Transverse colon (tissue), 4 donors: ENCODE results near the gene S100A14. TPM values are rescaled to one million over a fixed set of nuclear protein-coding genes. Genes with fewer than 3 reads are reported as not detected.
"Not testable (repeated sequence)": the region's sequence is repeated elsewhere in the genome, so short reads cannot be mapped to it uniquely, and the experiment has no call there.

ENCODE experiments used
- DNase-seq: peaks from one replicate; pipeline ENCODE4 v3.0.0-alpha.2; 2019
- H3K27ac ChIP-seq, 4 donors: fragments of 200-600 bp; sonication (generic); 2 replicates each; pipeline ENCODE4 v1.5.1; 2016 to 2018; ENCODE audit warnings: inconsistent platforms in 4 of 4
- H3K27me3 ChIP-seq: fragments of 200-600 bp; sonication (generic); 2 replicates; pipeline ENCODE4 v1.5.1; 2017; ENCODE audit warnings: inconsistent platforms
- H3K36me3 ChIP-seq, 4 donors: fragments of 200-600 bp; sonication (generic); 2 replicates each; pipeline ENCODE4 v1.5.1; 2017 to 2019; ENCODE audit warnings: inconsistent platforms in 4 of 4
- H3K4me1 ChIP-seq, 4 donors: fragments of 200-600 bp; sonication (generic); 2 replicates each; pipeline ENCODE4 v1.5.1; 2017 to 2020; ENCODE audit warnings: inconsistent platforms in 4 of 4
- H3K4me3 ChIP-seq, 4 donors: fragments of 200-600 bp; sonication (generic); 1 replicate in 1 of 4; 2 replicates in 3 of 4; pipeline versions ENCODE4 v1.5.1 to v1.6.1; 2017 to 2019; ENCODE audit warnings: inconsistent platforms in 4 of 4
- H3K9me3 ChIP-seq, 2 donors: fragments of 200-600 bp; sonication (generic); 2 replicates each; pipeline ENCODE4 v1.5.1; 2017 to 2019; ENCODE audit warnings: inconsistent platforms in 2 of 2
- CTCF ChIP-seq, 5 experiments: fragments of 200-600 bp in 3 of 5; fragments of 450-650 bp in 2 of 5; sonication (generic) in 3 of 5; IDR thresholded peaks; 1 replicate in 2 of 5; 2 replicates in 3 of 5; pipeline ENCODE4 v1.5.1; 2016 to 2017; ENCODE audit warnings: antibody characterized with exemption in 5 of 5, inconsistent platforms in 3 of 5, mild to moderate bottlenecking in 2 of 5, moderate library complexity in 1 of 5
- EP300 ChIP-seq: sonication (generic); formaldehyde crosslinking; IDR thresholded peaks from one replicate; pipeline ENCODE4 v1.6.1; 2017; ENCODE audit warnings: antibody characterized with exemption, low read depth
- POLR2A ChIP-seq: fragments of 450-650 bp; IDR thresholded peaks from one replicate; pipeline ENCODE4 v1.6.1; 2016; ENCODE audit warnings: antibody characterized with exemption, mild to moderate bottlenecking, moderate library complexity
- POLR2AphosphoS5 ChIP-seq, 3 donors: sonication (generic); formaldehyde crosslinking; IDR thresholded peaks; one replicate each; pipeline ENCODE4 v1.6.1; 2016; ENCODE audit warnings: antibody characterized with exemption in 3 of 3
- WGBS, 2 donors: methylation state at CpG; one replicate each; pipeline ENCODE4 v1.1.5; 2018; ENCODE audit warnings: low coverage in 1 of 2; 5-methylcytosine and 5-hydroxymethylcytosine counted together
- in situ Hi-C, 4 donors: fragments of 200-750 bp; cut with MboI; loops; one replicate each; pipeline versions ENCODE4 v1.15.0 to v1.15.1; 2017; ENCODE audit warnings: low sequenced_read_pairs in 3 of 4, low pct_ligation_motif_present in 1 of 4, low pct_unique_long_range_greater_than_20kb in 1 of 4
- intact Hi-C: fragments of 100-400 bp; cut with DNase I; formaldehyde crosslinking; loops from one replicate; pipeline ENCODE4 v1.15.1; 2023; ENCODE audit warnings: low total_unique reads
- total RNA-seq, 4 donors: library from RNA; depleted of rRNA; stranded (reverse); fragments of >200 nt; gene quantifications; one replicate each; pipeline ENCODE4 v1.1.0, GENCODE V29; 2016

The S100A14 gene
- total RNA-seq, 4 donors from 2014 or later, result 134 to 514 (median 437) TPM

DNA sequence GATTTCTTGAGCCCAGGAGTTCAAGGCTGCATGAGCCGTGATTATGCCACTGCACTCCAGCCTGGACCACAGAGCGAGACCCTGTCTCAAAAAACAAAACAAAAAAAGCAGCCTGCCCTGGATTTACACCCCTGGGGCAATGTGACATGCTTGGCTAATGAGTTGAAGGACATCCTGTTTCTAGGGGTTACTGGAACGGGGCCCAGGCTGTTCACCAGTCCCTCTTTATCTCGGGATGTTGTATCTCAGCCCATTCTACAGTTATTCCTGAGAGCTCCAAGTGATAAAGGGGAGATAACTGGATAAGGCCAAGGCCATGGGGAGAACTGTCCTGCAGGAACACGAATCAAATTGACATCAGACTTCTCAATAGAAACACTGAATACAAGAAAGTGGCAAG is 28.8 kb downstream of the S100A14 start:
- no peaks in the 10 kb centered on the region for H3K27me3 ChIP-seq
- TF ChIP-seq CTCF (IDR thresholded peaks at IDR 0.05), result no peak
- no peak for TF ChIP-seq EP300
- TF ChIP-seq POLR2AphosphoS5 (IDR thresholded peaks at IDR 0.05), result no peak
- no peak for TF ChIP-seq POLR2A
- H3K4me3 ChIP-seq, result no peak overlapping the region
- in situ Hi-C loops, result loop anchor here in 1 of 4 donors (25.0 kb wide), 1 partner anchor 225 kb away; the partner anchor contains the start of gene S100A9
- H3K4me1 ChIP-seq, result no peaks in the 10 kb centered on the region
- intact Hi-C loops, result no loop called here
- H3K27ac ChIP-seq, result no peak overlapping the region
- no peak for DNase-seq
- H3K36me3 ChIP-seq, result no peaks in the 10 kb centered on the region
- no peaks in the 10 kb centered on the region for H3K9me3 ChIP-seq
- WGBS, 2 donors, result 81% methylated on average over 5 of the region's 5 CpGs; no CpG with 5 or more reads in 1 of the 2 donors

DNA sequence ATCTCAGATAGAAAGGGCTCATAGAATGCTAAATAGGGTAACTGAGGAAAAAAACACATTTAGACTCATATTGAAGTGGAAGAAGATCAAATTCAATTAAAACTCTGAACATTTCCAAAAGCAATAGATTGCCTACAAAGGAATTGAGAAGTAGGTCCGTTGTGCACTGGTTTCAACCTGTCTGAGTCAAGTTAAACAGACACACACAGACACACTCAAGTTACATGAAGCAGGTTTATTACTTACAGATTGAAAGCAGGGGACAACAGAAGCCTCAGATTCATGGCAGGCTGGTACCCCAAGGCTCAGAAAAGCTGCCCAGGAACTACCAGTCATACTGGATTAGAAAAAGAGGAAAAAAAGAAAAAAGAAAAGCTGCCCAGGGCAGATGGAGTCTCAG is 29.8 kb downstream of the S100A14 start:
- Histone ChIP-seq H3K27ac (no peak overlapping the region), H3K9me3 (no peaks in the 10 kb centered on the region), H3K4me1 (no peaks in the 10 kb centered on the region), H3K4me3 (no peak overlapping the region), H3K27me3 (no peaks in the 10 kb centered on the region), H3K36me3 (no peaks in the 10 kb centered on the region)
- DNase-seq, result no peak
- intact Hi-C loops (no loop called here), in situ Hi-C loops (loop anchor here in 1 of 4 donors (25.0 kb wide), 1 partner anchor 224 kb away; the partner anchor contains the start of gene S100A9)
- no peak for TF ChIP-seq POLR2AphosphoS5 (IDR thresholded peaks at IDR 0.05)
- TF ChIP-seq POLR2A, result no peak
- no peak for TF ChIP-seq CTCF (IDR thresholded peaks at IDR 0.05)
- TF ChIP-seq EP300, result no peak
- 13 to 53% methylated on average over 1 of the region's 1 CpG for WGBS, 2 donors

DNA sequence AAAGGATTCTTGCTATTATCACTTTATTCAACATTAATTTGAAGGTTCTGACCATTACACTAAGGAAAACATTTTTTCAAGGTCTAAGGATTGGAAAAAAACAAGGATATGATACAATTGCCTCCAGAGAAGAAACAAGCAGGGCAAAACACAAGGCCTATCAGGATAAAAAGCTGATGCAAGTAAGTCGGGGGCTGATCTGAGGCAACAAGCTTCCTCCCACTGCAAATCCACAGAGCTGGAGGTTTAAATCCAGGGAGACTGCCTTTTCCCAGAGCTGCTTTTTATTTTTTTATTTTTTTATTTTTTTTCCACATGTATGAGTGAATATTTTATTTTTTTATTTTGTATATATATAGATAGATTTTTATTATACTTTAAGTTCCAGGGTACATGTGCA is 31.1 kb downstream of the S100A14 start:
- in situ Hi-C loops, result loop anchor here in 1 of 4 donors (25.0 kb wide), 1 partner anchor 223 kb away; the partner anchor contains the start of gene S100A9
- Histone ChIP-seq H3K4me3 (no peak overlapping the region), H3K9me3 (no peaks in the 10 kb centered on the region), H3K27me3 (no peaks in the 10 kb centered on the region), H3K4me1 (no peaks in the 10 kb centered on the region), H3K36me3 (no peaks in the 10 kb centered on the region), H3K27ac (no peak overlapping the region)
- TF ChIP-seq POLR2AphosphoS5 (IDR thresholded peaks at IDR 0.05) (no peak), EP300 (no peak), CTCF (IDR thresholded peaks at IDR 0.05) (no peak), POLR2A (no peak)
- 80 to 86% methylated on average over 1 of the region's 1 CpG for WGBS, 2 donors
- intact Hi-C loops, result no loop called here
- no peak for DNase-seq

- TF ChIP-seq EP300 (no peak), CTCF (IDR thresholded peaks at IDR 0.05) (no peak), POLR2A (no peak), POLR2AphosphoS5 (IDR thresholded peaks at IDR 0.05) (no peak)
- no peaks in the 10 kb centered on the region for H3K9me3 ChIP-seq
- no peak overlapping the region for H3K27ac ChIP-seq
- WGBS, 2 donors, result 77 to 90% methylated on average over 2 of the region's 2 CpGs
- in situ Hi-C loops (loop anchor here in 1 of 4 donors (25.0 kb wide), 1 partner anchor 222 kb away; the partner anchor contains the start of gene S100A9), intact Hi-C loops (no loop called here)
- no peak overlapping the region for H3K4me3 ChIP-seq
- no peaks in the 10 kb centered on the region for H3K36me3 ChIP-seq
- H3K27me3 ChIP-seq, result no peaks in the 10 kb centered on the region
- H3K4me1 ChIP-seq, result no peaks in the 10 kb centered on the region
- DNase-seq, result no peak
These were observed 32.1 kb downstream of the S100A14 start for GRCh38 chr1:153583976-153584375.

DNA sequence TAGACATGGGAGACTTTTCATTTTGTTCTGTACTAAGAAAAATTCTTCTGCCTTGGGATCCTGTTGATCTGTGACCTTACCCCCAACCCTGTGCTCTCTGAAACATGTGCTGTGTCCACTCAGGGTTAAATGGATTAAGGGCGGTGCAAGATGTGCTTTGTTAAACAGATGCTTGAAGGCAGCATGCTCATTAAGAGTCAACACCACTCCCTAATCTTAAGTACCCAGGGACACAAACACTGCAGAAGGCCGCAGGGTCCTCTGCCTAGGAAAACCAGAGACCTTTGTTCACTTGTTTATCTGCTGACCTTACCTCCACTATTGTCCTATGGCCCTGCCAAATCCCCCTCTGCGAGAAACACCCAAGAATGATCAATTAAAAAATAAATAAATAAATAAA is 32.6 kb downstream of the S100A14 start:
- H3K27ac ChIP-seq, H3K36me3 ChIP-seq, DNase-seq, H3K4me1 ChIP-seq, H3K4me3 ChIP-seq, H3K9me3 ChIP-seq, H3K27me3 ChIP-seq, intact Hi-C loops: not testable (repeated sequence)
- WGBS, 2 donors, result 87% methylated on average over 2 of the region's 3 CpGs; no CpG with 5 or more reads in 1 of the 2 donors
- in situ Hi-C loops, result loop anchor here in 1 of 4 donors (25.0 kb wide), 1 partner anchor 221 kb away; the partner anchor contains the start of gene S100A9

- H3K4me1 ChIP-seq, H3K27me3 ChIP-seq, H3K27ac ChIP-seq, intact Hi-C loops, H3K36me3 ChIP-seq, H3K9me3 ChIP-seq, H3K4me3 ChIP-seq, DNase-seq: not testable (repeated sequence)
- 95% methylated on average over 26 of the region's 34 CpGs; no CpG with 5 or more reads in 1 of the 2 donors for WGBS, 2 donors
- in situ Hi-C loops, result loop anchor here in 1 of 4 donors (25.0 kb wide), 1 partner anchor 221 kb away; the partner anchor contains the start of gene S100A9
These were observed 33.3 kb downstream of the S100A14 start for GRCh38 chr1:153582836-153583235.
